HG02571 (cell line): ENCODE results near the gene PPP1R14B.

Experiments used
- ATAC-seq: cut with Tn5 transposase; IDR thresholded peaks from one replicate; pipeline ENCODE4 v1.9.1; 2021; ENCODE audit warnings: mild to moderate bottlenecking, moderate library complexity; ENCODE audit not compliant: unreplicated experiment

The PPP1R14B gene, protein sequence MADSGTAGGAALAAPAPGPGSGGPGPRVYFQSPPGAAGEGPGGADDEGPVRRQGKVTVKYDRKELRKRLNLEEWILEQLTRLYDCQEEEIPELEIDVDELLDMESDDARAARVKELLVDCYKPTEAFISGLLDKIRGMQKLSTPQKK

GRCh38 chr11:64246871-64247728 lies at the start of gene PPP1R14B:
Gene PPP1R14B, minus strand, starts transcription at chr11:64246943. Its CDS starts 270 bp downstream, at chr11:64246673.
- peak; percentile 32 for ATAC-seq

- no peak for ATAC-seq
Measured at GRCh38 chr11:64296236-64296635, 49.5 kb upstream of the PPP1R14B start.

- ATAC-seq: no peak
Measured at GRCh38 chr11:64295760-64296159, 49.0 kb upstream of the PPP1R14B start.

- no peak for ATAC-seq
Measured at GRCh38 chr11:64294774-64295173, 48.0 kb upstream of the PPP1R14B start.

- no peak for ATAC-seq
Measured at GRCh38 chr11:64292460-64293254, 45.9 kb upstream of the PPP1R14B start.

- ATAC-seq: no peak
Measured at GRCh38 chr11:64291752-64292459, 45.2 kb upstream of the PPP1R14B start.

GRCh38 chr11:64291262-64291751 lies 44.6 kb upstream of the PPP1R14B start, which contains the start of gene KCNK4:
Gene KCNK4, plus strand, starts transcription at chr11:64291302. Its CDS starts 1,717 bp downstream, at chr11:64293019.
- ATAC-seq: no peak

DNA sequence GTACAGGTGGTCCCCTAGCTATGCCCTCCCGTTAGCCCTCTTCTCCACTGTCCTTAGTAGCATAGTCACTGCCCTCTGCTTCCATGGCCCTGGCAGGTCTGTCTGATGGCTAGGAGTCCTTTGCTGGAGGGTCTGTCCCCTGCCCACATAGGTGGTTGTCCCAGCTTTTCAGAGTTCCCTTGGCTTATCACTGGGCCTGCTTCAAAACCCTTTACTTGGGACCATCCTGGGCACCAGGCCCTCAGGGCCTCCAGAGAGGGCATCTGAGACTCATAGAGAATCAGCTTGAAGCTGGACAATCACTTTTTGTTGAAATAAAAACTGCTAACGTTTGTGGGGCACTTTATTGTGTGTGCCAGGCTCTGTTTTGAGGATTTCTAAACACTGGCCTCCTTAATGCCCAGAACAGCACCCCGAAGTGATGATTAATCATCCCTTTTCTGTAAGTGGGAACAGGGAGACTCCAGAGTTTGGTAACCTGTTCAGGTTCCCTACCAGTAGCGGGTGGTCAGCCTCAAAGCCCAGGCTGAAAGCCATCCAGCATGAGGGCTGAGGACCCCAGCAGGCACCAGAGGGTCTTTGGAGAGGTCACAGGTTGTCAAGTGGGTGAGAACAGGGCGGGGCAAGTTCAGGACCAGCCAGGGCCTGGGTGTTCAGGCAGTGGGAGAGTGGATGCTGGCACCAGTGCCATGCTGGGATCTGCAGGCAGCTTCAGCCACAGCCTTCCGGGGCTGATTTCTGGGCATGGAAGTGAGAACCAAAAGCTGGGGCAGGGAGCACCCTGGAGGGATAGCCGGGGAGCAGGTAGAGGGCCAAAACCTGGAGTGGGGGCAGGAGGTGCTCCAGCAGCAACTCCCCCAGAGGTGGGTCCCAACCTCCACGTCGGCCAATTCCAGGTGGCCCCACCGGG lies 43.9 kb upstream of the PPP1R14B start:
- ATAC-seq: no peak

- ATAC-seq: no peak
Measured at GRCh38 chr11:64289002-64289564, 42.3 kb upstream of the PPP1R14B start.

- no peak for ATAC-seq
Measured at GRCh38 chr11:64288353-64288750, 41.6 kb upstream of the PPP1R14B start.

DNA sequence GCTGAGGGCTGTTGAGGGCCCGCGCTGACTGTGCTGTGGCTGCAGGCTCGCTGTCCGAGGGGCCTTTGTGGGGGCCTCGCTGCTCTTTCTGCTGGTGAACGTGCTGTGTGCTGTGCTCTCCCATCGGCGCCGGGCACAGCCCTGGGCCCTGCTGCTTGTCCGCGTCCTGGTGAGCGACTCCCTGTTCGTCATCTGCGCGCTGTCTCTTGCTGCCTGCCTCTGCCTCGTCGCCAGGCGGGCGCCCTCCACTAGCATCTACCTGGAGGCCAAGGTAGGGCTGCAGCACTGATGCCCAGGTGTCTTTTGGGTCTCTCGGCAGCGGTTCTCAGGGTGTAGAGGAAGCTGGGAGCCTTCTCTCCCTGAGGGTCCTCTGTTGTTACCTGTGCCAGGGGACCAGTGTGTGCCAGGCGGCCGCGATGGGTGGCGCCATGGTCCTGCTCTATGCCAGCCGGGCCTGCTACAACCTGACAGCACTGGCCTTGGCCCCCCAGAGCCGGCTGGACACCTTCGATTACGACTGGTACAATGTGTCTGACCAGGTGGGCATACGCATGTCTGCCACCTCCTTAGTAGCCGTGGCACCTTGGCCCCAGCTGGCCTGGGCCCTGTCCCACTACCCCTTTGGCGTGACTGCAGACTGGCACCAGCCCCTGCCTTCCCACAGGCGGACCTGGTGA lies 41.1 kb upstream of the PPP1R14B start:
- ATAC-seq: no peak

GRCh38 chr11:64286801-64287159 lies 40.0 kb upstream of the PPP1R14B start:
- no peak for ATAC-seq

- ATAC-seq: no peak
Measured at GRCh38 chr11:64285885-64286800, 39.4 kb upstream of the PPP1R14B start.

DNA sequence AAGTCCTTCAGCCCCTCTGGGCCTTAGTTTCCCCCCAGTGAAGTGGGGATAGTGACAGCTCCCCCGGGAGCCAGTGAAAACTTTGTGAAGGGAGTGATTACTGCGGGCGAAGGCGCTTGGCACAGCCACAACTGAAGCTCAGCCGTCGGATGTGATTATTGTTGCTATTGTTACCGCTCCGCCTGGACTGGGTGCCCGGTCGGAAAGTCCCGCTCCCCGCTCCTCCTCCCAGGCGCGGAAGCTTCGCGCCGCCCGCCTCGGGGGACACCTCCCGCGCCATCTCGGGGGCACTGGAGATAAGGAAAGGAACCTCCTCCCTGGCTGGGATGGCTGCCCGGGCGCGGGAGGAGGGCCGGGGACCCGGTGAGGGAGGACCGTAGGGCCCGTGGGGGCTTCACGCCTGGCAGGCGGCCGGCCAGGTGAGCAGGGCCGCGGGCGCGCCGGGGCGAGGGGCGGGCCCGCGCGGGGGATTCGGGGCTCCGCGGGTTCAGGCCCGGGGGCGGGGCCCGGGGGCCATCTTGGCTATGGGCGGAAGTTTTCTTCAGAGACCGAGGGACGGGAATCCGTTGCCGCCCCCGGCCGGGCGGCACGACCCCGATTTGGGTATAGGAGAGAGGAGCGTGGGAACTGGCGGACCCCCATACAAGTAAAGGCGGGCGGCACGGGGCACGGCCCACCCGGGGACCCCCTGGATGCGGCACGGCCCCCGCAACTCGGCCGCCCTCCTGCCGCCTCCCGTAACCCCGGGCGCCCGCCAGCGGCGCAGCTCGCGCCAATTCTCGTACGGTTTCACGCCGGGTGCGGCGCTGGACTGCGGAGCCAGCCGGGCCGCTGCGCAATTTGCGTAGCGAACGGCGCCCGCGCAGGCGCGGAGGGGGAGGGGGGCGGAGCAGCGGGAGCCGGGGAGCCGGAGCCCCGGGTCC lies 38.5 kb upstream of the PPP1R14B start, which contains the start of gene GPR137:
TSS of gene GPR137 (plus strand) at position 887 of the 923 bp plus-strand sequence. CDS start 677 bp downstream, outside the sequence.
- peak; percentile 54 for ATAC-seq

DNA sequence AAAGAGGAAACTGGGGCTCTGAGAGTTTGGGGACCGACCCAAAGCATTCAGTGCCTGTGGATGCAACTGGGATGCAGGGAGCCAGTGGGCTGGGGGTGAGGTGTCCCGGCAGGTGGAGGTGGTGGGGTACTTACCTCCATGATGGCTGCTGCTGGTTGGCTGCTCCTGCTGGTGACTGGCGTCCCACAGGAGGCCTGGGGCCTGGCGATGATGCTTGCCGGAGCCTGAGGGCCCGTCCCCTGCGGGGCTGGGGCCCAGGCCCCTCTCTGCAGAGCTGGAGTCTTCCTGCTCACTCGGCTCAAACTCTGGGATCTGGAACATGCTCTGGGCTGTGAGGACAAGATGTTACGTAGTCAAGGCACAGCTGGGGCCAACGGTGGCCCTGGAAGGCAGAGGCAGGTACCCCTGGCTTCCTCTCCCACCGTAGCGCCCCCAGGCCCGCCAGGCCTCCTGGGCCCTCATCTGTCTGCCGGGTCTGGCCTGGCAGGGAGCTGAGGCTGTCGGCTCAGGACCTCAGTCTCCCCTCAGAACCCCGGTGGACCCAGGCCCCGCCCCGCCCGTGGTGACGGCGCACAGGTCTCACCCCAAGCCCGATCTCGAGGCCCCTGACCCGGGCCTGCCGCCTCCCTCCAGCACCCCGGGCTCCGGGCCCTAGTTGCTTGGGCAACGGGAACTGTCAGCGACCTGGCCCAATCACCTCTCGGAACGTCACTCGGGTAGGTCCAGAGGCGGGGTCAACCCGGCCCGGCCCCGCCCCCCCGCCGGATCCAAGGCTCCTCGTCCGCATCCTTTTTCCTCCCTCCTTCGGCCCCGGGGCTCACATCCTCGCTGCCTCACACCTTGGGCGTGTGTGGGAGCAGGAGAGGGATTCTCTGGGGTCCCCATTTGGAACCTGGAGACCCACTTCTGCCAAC lies 37.6 kb upstream of the PPP1R14B start, which contains the start of gene BAD:
TSS of gene BAD (minus strand) at position 618 of the 914 bp plus-strand sequence. CDS start at position 321, 297 bp downstream.
- peak; percentile 59 for ATAC-seq
